ENCODE data around the gene TBX2.
"Not testable (repeated sequence)": the region's sequence is repeated elsewhere in the genome, so short reads cannot be mapped to it uniquely, and the experiment has no call there.

Gene TBX2

DNA sequence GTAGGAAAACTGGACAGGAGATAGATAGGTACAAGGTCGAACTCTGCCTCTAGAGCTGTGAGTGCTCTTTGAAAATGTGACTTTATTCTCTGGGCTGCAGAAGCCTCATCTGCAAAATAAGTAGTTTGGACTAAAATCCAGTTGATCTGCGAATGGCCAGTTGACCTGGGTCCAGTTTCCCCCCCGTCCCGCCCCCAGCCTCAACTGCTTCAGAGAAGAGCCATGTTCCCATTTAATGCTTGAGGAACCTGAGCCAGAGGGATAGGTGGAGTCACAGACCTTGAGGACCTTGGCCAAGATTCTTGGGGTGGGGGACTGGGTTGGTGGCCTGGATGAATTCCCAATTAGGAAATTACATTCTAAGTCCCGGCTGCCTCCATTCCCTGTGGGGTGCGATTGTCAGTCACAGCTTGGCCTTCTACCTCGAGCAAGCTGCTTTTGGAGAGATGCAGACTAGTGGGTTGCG, 14.1 kb downstream of the TBX2 start:
- DNase-seq (ENCODE audit: low read depth in 2 of 2) = no peak

DNA sequence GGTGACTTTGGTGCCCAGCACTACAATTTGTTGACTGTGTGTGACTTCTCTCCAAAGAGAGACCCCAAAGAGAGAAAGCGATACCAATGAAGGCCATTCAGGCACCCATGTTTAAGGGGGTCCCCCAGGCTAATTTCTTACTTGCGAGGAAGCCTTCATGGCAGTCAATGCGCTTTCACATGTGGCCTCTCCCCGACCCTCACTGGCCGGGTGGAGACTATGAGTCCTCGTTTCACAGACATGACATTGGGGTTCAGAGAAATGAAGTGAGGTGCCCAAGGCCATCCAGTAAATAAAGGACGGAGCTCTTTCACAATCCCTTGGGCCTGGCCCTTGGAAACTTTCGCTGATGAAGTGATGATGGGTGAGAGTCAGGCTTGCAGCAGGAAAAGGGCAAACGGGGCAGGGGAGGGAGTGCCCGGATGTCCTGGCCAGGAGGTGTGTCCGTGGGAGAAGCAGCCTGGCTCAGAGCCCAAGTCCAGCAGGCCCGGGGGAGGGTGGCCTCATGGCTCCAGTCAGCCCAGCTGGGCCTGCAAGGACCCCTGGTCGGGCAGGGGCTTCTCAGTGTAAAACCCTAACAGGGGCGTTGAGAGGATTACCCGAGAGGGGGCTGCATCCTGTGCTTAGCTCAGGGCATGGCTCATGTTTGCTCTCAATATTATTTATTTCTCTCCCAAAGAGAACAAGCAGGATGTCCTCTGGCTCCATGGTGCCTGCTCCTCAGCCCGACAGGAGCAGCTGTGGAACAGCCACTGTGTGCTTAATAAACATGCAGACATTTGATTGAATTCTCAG, 14.7 kb downstream of the TBX2 start:
- DNase-seq (ENCODE audit: low read depth in 2 of 2) = no peak

DNA sequence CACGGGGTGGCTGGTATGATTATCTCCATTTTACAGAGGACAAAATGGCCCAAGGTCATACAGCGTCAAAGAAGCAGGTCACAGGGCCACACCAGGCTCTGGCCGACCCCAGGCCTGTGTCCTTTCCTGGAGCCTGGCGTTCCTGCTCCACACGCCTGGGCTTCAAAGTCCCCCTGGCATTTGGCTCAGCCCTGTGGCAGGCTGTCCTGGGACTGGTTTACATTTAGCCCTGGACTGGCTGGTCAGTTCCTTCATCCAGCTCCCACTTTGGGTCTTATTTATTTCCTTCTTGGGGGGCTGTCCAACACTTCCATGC, 15.3 kb downstream of the TBX2 start:
- DNase-seq (ENCODE audit: low read depth in 2 of 2) = no peak

DNA sequence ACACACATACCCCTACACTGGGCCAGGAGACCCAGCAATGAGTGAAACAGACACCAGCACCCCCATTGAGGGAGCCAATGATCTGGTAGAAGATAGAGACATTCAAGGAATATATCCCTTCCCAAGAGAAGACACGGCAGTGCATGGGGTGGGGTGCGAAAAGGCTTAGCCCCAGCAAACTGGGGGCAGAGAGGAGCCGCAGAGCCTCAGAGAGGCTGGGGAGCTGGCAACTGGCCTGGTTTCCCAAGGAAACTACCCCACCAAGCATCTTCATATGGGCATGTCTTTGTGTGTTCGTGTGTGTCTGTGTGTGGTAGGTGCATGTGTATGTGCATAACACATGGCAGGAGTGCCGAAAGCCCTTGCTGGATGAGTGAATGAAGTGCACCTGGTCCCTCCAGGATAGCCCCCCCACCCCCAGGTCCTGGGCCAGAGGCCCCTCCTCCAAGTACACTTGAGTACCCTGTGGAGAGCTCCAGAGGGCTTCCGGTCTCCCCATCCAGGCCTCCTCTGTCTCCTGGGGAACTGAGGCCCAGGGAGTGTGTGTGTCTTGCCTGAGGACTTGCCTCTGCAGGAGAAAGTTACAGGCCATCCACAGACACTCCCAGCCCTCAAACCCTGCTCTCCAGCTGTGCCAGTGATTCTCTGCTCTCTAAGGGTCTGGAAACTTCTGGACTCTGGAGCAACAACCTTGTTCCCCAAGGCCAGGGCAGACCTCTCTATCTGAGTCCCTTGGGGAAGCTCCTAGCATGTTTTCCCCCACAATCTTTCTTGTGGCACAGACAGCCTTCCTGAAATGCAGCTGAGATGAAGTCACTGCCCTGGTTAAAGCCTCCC, 15.9 kb downstream of the TBX2 start:
- no peak for DNase-seq (ENCODE audit: low read depth in 2 of 2)

DNA sequence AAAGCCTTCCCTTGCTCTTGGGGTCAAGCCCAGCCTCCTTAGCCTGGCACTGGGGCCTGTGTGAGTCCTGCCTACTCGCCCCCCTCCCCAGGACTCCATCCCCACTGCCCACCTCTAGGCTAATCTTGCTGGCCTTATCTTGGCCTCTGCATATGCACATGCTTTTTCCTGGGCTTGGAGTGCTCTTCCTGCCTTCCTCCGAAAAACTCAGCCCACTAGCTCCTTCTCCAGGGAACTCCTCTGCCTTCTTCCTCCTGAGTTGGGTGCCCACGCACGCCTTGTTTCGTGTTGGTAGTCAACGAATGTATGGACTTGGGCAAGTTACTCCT, 16.5 kb downstream of the TBX2 start:
- DNase-seq (ENCODE audit: low read depth in 2 of 2) = no peak

DNA sequence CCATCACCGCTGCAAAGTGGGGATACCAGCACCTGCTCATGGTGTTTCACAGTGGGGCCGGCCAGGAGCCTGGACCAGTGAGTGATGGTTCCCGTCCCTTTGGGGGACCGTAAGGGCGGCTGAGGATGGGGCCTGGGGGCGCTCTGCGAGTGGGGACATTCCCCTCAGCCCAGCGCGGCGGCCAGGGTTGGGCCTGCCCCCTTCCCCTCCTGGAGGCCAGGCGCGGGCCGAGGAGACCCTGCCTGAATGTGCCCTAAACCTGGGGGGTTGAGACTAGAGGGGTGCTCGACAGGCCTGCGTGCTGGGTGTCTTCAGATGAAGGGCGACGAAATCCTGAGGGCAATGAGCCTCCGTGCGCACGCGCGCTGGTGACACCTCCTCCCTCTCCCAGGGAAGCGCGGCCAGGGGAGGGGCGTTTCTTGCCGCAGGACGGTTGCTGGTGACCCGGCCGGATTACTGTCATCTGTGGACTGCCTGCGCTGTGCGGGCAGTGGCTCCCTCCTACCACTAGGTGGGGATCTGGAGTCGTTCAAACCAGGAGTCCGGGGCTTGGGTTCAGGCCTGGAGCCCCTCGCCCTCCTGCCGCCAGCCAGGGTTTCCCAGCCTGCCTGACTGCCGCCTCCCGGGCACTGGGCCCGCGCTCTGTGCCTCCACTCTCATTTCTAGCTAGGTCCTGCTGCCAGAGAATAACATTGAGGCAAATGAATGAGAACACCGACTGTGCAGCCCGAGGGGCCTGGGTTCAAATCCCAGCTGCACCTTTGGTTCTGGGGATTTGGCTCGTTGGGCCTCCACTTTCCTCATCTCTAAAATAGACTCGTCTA, 17.1 kb downstream of the TBX2 start:
- DNase-seq (ENCODE audit: low read depth in 2 of 2) = peak in 1 of 2 donors; percentile 58

DNA sequence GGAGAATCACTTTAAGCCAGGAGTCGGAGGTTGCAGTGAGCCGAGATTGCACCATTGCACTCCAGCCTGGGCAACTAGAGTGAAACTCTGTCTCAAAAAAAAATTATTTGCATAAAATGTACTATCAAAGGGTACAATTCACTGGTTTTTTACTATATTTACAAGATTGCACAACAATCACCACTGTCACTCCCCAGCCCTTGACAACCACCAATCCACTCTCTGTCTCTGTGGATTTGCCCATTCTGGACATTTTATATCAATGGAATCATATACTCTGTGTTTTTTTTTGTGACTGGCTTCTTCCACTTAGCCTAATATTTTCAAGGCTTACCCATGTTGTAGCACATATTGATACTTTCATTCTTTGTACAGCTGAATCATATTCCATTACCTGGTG, 18.8 kb downstream of the TBX2 start:
- DNase-seq (ENCODE audit: low read depth in 2 of 2) = no peak

DNA sequence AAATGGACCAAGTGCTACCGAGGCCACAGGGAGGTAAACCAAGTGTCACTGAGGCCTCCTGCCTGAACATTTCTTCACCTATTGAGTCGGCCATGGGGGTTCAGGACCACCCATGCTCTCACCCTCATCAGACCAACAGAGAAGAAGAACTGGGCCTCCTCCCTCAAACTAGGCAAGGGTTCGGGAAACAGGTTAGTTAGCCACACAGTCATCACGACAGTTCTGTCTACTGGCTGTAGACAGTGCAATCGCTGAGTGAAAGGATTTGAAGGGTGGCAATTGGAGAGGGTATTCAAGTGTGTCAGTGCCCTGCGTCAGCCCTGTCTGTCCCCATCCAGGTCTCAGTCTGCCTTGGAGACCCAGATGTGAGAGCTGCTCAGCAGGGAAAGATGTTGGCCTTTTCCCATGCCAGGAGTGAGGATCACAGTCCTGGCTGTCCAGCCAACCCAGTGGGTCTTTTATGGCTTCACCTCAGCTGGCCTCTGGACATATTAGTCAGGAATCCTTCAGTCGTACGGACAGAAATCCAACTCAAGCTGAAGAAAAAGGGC, 19.9 kb downstream of the TBX2 start:
- DNase-seq (ENCODE audit: low read depth in 2 of 2) = no peak

DNA sequence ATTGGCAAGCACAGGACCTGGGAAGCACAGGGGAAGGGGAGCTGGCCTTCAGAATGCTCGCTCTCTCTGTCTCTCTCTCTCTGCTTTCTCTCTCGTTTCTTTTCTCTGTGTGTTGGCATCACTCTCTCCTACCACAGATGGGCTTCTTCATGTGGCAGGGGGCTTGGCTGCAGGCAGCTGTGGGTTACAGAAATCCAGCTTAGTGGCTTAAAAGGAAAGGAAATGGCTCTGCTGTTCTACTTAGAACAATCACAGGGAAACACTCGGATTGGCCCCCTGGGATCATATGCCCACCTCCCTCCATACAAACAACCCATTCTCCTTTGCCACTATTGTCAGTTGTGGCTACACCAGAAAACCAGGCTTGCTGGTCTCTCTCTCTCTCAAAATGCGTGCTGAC, 20.4 kb downstream of the TBX2 start:
- DNase-seq (ENCODE audit: low read depth in 2 of 2) = no peak

DNA sequence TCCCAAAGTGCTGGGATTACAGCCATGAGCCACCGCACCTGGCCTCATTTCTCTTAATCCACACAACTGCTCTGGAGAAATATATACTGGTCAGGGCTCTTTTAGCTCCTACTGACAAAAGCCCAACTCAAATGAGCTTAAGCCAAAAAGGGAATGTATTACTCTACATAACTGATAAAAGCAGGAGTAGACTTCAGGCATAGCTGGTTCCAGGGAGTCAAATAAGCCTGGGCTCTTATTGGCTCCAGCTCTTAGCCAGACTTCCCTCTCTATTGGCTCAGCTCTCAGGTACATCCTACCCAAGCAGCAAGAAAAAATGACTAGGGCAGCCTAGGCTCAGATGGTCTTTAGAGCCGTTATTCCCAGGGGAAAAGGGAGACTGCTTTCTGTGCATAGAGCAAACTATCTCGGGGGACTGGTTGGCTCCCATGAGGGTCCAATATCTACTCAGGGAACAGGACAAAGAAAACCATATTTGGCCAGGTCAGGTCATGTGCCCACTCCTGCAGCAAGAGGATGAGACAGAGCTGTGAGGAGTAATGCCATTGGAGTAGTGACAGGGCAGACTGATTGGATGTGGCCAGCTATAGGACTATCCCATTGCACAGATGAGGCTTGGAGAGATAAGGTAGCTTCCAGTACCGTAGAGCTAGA, 21.2 kb downstream of the TBX2 start:
- no peak for DNase-seq (ENCODE audit: low read depth in 2 of 2)

DNA sequence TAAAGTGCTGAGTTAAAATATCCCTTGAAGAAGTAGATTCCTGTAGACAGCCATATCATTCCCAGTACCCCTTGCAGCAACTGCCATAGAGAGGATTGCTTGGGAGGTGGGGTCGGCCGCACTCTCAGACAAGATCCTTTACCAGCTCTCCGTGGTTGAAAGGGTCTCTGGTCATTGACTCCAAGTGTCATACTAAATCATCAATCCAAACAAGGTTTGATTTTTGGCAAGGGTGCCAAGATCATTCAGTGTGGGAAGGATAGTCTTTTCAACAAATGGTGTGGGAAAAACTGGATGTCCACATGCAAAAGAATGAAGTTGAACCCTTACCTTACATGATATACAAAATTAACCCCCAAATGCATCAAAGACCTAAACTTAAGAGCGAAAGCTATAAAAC, 21.8 kb downstream of the TBX2 start:
- no peak for DNase-seq (ENCODE audit: low read depth in 2 of 2)

DNA sequence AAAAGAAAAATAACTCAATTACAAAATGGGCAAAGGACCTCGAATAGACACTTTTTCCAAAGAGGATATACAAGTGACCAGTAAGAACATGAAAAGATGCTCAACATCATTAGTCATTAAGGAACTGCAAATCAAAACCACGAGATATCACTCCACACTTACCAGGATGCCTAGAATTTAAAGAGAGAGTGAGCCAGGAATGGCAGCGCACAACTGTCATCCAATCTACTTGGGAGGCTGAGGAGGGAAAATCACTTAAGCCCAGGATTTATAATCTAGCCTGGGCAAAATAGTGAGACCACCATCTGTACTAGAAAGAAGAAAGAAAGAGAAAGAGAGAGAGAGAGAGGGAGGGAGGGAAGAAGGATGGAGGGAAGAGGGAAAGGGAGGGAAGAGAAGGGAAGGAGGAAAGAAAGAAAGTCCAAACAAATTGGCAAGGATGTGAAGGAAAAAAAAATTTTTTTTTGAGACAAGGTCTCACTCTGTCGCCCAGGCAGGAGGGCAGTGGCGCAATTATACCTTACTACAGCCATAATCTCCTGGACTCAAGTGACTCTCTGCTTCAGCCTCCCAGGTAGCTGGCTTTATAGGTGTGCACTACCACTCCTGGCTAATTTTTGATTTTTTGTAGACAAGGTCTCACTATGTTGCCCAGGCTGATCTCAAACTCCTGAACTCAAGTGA, 22.6 kb downstream of the TBX2 start:
- no peak for DNase-seq (ENCODE audit: low read depth in 2 of 2)

DNA sequence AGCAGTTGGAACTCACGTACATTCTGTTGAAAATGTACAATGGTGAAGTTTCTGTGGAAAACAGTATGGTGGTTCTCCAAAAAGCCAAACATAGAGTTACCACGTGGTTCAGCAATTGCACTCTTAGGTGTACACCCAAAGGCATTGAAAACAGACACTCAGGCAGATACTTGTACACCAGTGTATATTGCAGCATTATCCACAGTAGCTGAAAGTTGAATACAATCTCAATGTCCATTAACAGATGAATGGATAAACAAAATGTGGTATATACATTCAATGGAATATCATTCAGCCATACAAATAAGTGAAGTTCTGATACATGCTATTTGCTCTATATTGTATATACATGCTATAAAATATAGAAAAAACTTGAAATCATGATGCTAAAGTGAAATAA, 23.2 kb downstream of the TBX2 start:
- DNase-seq (ENCODE audit: low read depth in 2 of 2) = no peak

DNA sequence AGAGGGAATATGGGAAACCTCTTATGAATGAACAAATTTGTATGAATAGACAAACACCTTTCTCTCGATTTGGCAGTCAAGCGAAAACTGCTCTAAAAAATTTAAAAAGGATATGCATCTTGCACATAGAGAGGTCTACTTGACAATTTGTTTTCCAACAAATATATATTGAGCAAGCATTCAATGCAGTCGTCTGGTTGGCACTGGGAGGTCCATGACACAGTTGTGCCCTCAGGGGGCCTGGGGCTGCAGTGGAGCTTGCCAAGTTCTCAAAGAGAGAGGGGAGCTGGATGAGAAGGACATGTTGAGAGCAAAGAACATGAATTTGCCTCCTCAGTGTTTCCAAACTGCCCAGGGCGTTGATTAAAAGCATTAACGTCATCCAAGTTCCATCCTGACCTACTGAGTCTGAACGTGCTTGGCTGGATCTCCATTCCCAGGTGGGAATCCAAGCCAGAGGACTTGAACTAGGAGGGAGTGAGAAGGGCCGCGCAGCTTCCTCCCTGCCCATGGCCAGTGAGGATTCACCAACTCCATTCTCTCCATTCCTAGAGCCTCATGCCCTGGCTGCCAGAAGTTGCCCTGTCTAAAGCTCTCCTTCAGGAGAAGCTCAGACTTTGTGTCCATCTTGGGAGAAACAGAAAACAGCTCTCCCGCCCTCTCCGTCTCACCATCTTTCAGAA, 24.5 kb downstream of the TBX2 start:
- DNase-seq (ENCODE audit: low read depth in 2 of 2) = no peak

DNA sequence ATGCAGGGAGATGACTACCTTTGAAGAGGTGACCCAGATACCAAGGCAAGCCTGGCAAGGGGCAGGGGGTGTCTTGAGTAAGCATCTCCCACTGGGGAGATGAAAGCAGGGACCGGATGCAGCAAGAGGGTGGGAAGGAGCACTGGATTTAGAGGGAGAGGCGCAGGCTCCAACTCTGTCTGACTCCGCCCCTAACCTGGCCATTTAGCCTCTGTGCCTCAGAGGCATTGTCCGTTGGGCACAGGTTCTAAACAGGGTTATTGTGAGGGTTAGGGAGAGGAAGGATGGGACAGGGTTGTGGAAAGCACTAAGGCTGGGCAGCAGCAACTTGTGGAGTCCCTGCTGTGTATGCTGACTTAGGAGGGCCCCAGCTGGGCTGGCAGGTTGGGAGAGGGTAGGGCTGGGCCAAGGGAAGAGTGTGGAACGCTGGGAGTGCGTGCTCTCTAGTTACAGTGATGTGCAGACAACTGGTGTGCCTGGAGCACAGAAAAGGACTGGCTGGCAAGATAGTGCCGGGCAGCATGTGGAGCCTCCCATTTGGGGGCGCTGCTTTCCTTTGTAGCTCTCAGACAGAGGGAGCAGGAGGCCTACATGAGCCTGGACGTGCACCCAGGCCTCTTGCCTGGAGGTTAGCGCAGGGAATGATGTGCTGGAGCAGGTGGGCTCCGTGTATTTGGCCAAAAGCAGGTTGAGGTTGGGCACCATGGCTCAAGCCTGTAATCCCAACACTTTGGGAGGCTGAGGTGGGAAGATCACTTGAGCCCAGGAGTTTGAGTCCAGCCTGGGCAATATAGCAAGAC, 26.2 kb downstream of the TBX2 start:
- no peak for DNase-seq (ENCODE audit: low read depth in 2 of 2)

DNA sequence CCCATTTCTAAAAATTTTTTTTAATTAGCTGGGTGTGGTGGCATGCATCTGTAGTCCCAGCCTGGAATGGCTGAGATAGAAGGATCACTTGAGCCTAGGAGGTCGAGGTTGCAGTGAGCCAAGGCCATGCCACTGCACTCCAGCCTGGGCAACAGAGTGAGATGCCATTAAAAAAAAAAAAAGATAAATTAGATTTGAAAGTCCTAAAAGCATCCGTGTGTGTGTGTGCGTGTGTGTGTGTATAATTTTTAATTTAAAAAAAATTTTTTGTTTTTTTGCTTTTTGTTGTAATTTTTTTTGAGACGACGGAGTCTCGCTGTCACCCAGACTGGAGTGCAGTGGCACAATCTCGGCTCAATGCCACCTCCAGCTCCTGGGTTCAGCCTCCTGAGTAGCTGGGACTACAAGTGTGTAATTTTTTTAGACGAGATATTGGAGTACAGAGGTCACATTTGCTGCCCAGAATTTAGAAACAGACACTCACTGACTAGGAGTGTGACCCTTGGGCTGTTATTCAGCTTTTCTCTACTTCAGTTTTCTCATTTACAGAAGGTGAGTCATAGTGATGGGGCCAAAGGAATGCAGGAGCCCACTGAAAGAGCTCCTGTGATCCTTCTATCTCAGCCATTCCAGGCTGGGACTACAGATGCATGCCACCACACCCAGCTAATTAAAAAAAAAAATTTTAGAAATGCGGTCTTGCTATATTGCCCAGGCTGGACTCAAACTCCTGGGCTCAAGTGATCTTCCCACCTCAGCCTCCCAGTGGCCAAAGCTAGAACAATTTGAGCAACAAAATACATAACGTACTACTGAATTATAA, 27.1 kb downstream of the TBX2 start:
- DNase-seq (ENCODE audit: low read depth in 2 of 2) = no peak

DNA sequence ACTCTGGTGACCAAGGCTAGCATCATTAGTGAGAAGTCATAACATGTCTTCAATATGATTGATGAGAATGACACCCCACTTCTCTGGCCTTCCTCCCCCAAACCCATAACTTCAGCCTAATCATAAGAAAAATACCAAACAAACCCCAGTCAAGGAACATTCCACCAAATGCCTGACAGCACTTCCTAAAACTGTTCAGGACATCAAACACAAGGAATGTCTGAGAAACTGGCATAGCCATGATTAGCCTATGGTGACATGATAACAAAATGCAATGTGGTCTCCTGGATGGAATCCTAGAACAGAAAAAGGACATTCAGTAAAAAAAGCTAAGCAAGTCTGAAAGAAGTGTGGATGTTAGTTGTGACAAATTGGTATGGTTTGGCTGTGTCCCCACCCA, 27.9 kb downstream of the TBX2 start:
- no peak for DNase-seq (ENCODE audit: low read depth in 2 of 2)

DNA sequence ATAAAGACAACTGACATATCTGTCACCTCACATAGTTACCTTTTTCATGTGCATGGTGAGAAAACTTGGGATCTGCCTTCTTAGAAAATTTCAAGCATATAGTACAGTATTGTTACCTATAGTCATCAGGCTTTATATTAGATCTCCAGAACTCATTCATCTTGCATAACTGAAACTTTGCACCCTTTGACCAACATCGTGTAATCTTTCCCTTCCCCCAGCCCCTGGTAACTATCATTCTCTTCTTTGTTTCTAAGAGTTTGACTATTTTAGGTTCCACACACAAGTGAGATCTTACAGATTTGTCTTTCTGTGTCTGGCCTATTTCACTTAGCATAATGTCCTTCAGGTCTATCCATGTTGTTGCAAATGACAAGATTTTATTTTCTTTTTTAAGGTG, 29.6 kb downstream of the TBX2 start:
- no peak for DNase-seq (ENCODE audit: low read depth in 2 of 2)

DNA sequence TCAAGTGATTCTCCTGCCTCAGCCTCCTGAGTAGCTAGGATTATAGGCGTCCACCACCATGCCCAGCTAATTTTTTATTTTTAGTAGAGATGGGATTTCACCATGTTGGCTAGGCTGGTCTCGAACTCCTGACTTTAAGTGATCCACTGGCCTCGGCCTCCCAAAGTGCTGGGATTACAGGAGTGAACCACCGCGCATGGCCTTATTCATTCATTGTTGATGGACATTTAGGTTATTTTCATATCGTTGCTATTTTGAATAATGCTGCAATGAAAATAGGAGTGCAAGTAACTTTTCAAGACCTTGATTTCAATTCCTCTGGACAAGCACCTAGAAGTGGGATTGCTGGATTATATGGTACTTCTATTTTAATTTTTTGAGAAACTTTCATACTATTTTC, 30.2 kb downstream of the TBX2 start:
- DNase-seq (ENCODE audit: low read depth in 2 of 2) = not testable (repeated sequence)
